Panc1 (cell line): ENCODE results near the gene NID1. TPM values are rescaled to one million over a fixed set of nuclear protein-coding genes. Genes with fewer than 3 reads are reported as not detected.

Experiments
- ATAC-seq: fragments of 200-7000 bp; cut with Tn5 transposase; 2 replicates; pipeline ENCODE4 v1.9.1; 2020; ENCODE audit warnings: mild to moderate bottlenecking, moderate library complexity
- BruUV-seq: library from RNA; stranded (reverse); fragments of 400-500 nt; replicated peaks from 2 replicates; lab custom pipeline; 2021; lab: Mats Ljungman, UMichigan
- CTCF ChIA-PET: fragments of 300-600 bp; sonication (Branson Sonifier 250); formaldehyde crosslinking; loops from one replicate; lab custom pipeline; 2022; ENCODE audit warnings: antibody characterized with exemption; lab: Charles Lee
- POLR2A ChIA-PET: fragments of 300-600 bp; sonication (Branson Sonifier 250); formaldehyde crosslinking; loops from one replicate; lab custom pipeline; 2022; ENCODE audit warnings: antibody characterized with exemption; lab: Charles Lee
- DNase-seq: peaks from one replicate; pipeline ENCODE4 v3.0.0-alpha.2; 2010; ENCODE audit warnings: low read depth, low spot score
- H3K27ac ChIP-seq: 2 replicates; pipeline ENCODE4 v1.5.1; 2011; ENCODE audit warnings: mild to moderate bottlenecking, low read length, inconsistent platforms
- H3K27me3 ChIP-seq: fragments of 200-500 bp; sonication (Bioruptor generic); 2 replicates; pipeline ENCODE4 v1.6.0; 2014; ENCODE audit warnings: low read length, inconsistent platforms; ENCODE audit not compliant: control insufficient read depth, insufficient read depth
- H3K36me3 ChIP-seq: fragments of 200-500 bp; sonication (Bioruptor generic); 2 replicates; pipeline ENCODE4 v1.5.1; 2014; ENCODE audit warnings: inconsistent platforms, mild to moderate bottlenecking, low read length, moderate library complexity; ENCODE audit not compliant: control insufficient read depth, insufficient read depth
- H3K4me1 ChIP-seq: 2 replicates; pipeline ENCODE4 v1.5.1; 2011; ENCODE audit warnings: inconsistent platforms, mild to moderate bottlenecking, low read length, moderate library complexity; ENCODE audit not compliant: control insufficient read depth, insufficient read depth
- H3K4me3 ChIP-seq, 2 experiments: 2 replicates each; pipeline ENCODE4 v1.5.1; 2011 to 2012; ENCODE audit warnings: low read depth in 2 of 2, low read length in 2 of 2, mild to moderate bottlenecking in 2 of 2, inconsistent platforms in 1 of 2, moderate library complexity in 1 of 2
- H3K9me3 ChIP-seq: fragments of 200-500 bp; sonication (Bioruptor generic); 2 replicates; pipeline ENCODE4 v1.5.1; 2014; ENCODE audit warnings: low read depth, mild to moderate bottlenecking, inconsistent platforms, low read length, moderate library complexity; ENCODE audit not compliant: control insufficient read depth, insufficient read depth
- CTCF ChIP-seq: fragments of 450-650 bp; IDR thresholded peaks from 2 replicates; pipeline ENCODE4 v1.5.1; 2017; ENCODE audit warnings: mild to moderate bottlenecking
- POLR2AphosphoS5 ChIP-seq: IDR thresholded peaks from 2 replicates; pipeline ENCODE4 v1.6.1; 2012; ENCODE audit warnings: mild to moderate bottlenecking, low read depth, low read length, moderate library complexity
- REST ChIP-seq, 2 experiments: IDR thresholded peaks; 2 replicates each; pipeline ENCODE4 v1.6.1; 2011 to 2012; ENCODE audit warnings: low read depth in 2 of 2, control low read depth in 1 of 2, low read length in 1 of 2, mild to moderate bottlenecking in 1 of 2, moderate library complexity in 1 of 2; ENCODE audit not compliant: insufficient read depth in 1 of 2
- SIN3A ChIP-seq: IDR thresholded peaks from 2 replicates; pipeline ENCODE4 v1.6.1; 2012; ENCODE audit warnings: low read depth, mild to moderate bottlenecking, low read length, moderate library complexity, borderline replicate concordance; ENCODE audit not compliant: insufficient read depth
- TCF7L2 ChIP-seq: IDR thresholded peaks from 2 replicates; pipeline ENCODE4 v1.6.1; 2011; ENCODE audit warnings: mild to moderate bottlenecking, low read depth, low read length, inconsistent platforms
- in situ Hi-C: cut with HindIII; loops from 2 replicates; pipeline ENCODE4 v1.10.0; 2016; ENCODE audit warnings: low sequenced_read_pairs, low pct_unique_long_range_greater_than_20kb
- intact Hi-C: fragments of 100-400 bp; cut with micrococcal nuclease; formaldehyde crosslinking; loops from one replicate; pipeline ENCODE4 v1.10.0; 2022; ENCODE audit not compliant: unreplicated experiment
- total RNA-seq: library from RNA; stranded (reverse); gene quantifications from one replicate; pipeline ENCODE4 v1.2.1, GENCODE V29; 2021; ENCODE audit not compliant: unreplicated experiment

The NID1 gene
- total RNA-seq, 1 experiment from 2014 or later: 89.3 TPM

GRCh38 chr1:235992868-235993267 is 72.0 kb downstream of the NID1 start:
- POLR2A ChIA-PET: no interaction called here
- CTCF ChIA-PET: no interaction called here
- in situ Hi-C loops: no loop called here
- H3K27ac ChIP-seq: no peak overlapping the region
- BruUV-seq: no TSS peak
- DNase-seq: no peak
- intact Hi-C loops: no loop called here
- TF ChIP-seq POLR2AphosphoS5: no peak
- no peak for TF ChIP-seq CTCF
- TF ChIP-seq TCF7L2: no peak
- TF ChIP-seq SIN3A: no peak
- TF ChIP-seq REST (IDR thresholded peaks at IDR 0.05; ENCODE audit: insufficient read depth in 1 of 2, low read depth in 2 of 2, low read length in 1 of 2): no peak
- no peaks in the 10 kb centered on the region for H3K4me1 ChIP-seq
- ATAC-seq: no peak
- no peak overlapping the region for H3K4me3 ChIP-seq
- no peaks in the 10 kb centered on the region for H3K36me3 ChIP-seq
- no peaks in the 10 kb centered on the region for H3K9me3 ChIP-seq
- H3K27me3 ChIP-seq: no peaks in the 10 kb centered on the region

- intact Hi-C loops (no loop called here), in situ Hi-C loops (no loop called here)
- H3K27ac ChIP-seq: no peak overlapping the region
- DNase-seq: no peak
- BruUV-seq: no TSS peak
- no peaks in the 10 kb centered on the region for H3K4me1 ChIP-seq
- POLR2A ChIA-PET: no interaction called here
- no peak for ATAC-seq
- CTCF ChIA-PET: no interaction called here
- no peak overlapping the region for H3K4me3 ChIP-seq
- H3K9me3 ChIP-seq: no peaks in the 10 kb centered on the region
- TF ChIP-seq POLR2AphosphoS5 (no peak), SIN3A (no peak), CTCF (no peak), REST (IDR thresholded peaks at IDR 0.05; ENCODE audit: insufficient read depth in 1 of 2, low read depth in 2 of 2, low read length in 1 of 2) (no peak), TCF7L2 (no peak)
- no peaks in the 10 kb centered on the region for H3K27me3 ChIP-seq
- no peaks in the 10 kb centered on the region for H3K36me3 ChIP-seq
Observed at GRCh38 chr1:235992346-235992745, 72.5 kb downstream of the NID1 start.
